HG03108 (cell line): ENCODE results near the gene BAG3.

ENCODE experiments used
- ATAC-seq: cut with Tn5 transposase; IDR thresholded peaks from one replicate; pipeline ENCODE4 v1.9.1; 2021; ENCODE audit warnings: moderate library complexity; ENCODE audit not compliant: unreplicated experiment

The BAG3 gene

DNA sequence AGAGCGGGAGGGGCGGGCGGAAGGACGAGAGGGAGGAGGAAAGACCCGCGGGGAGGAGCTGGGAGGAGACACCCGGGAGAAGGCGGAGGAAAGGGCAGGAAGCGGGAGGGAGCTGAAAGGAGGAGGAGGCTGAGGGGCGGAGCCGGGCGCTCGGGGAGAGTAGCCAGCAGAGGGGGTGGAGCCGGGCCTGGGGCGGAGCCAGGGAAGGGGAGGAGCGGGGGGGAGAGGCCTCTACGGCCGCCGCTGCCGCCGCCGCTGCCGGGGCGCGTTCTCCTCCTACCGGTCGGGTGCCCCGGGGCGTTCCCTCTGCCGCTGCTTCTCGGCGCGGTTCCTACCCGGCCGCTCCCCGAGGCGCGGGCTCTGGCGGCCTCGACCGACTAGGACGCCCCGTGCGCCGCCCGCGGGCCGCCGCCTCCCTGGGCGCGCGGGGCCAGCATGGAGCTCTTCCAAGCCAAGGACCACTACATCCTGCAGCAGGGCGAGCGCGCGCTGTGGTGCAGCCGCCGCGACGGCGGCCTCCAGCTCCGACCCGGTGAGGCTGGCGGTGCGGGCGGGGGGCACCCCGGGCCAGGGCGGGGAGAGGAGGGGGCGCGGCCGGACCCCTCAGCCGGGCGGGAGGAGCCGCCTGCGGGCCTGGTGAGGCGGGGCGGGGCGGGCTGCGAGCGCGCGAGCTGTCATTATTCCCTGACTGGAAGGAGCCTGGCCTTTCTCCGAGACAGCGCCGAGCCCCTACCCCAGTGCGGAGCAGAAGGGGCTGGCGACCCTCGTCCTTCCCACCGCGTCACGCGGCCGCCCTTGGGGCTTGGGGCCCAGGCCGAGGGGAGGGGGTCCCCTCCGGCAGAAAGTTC lies 74.9 kb downstream of the BAG3 start, which contains the start of gene INPP5F:
INPP5F (plus strand) TSS at position 223 of the 848 bp plus-strand sequence; CDS start at position 436, 213 bp downstream.
- peak; percentile 82 for ATAC-seq

DNA sequence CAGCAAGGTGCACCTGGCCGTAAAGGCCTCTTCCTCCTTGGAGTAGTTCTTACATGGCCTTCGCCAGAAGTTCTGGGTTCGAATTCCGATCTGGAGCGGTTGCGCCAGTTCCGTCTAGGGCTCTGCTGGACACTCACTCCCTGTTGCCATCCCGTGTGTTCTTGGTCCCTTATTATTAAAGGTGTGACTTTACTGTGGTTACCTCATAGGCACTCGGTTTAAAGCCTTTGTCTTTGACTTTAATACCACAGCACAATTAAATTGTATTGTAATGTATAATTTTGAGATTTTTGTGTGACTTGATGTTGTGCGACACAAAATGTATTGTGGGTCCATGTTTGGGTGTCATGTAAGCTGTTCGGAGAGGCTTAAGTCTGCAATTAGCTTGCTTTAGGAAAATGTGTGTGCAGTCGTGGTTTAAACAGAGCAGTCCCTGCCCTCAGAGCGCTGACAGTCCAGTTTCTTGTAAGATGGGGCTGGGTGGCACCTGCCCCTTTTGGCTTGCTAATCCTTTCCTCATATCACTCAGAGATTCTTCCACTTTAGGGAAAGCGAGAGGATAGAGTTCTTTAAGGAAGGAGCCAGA lies 75.6 kb downstream of the BAG3 start:
- no peak for ATAC-seq
